Colonic mucosa (tissue), 4 donors: Measurements from ENCODE around the gene RNU11. TPM values are rescaled to one million over a fixed set of nuclear protein-coding genes. Genes with fewer than 3 reads are reported as not detected.
"Not testable (repeated sequence)": the region's sequence is repeated elsewhere in the genome, so short reads cannot be mapped to it uniquely, and the experiment has no call there.

Experiments used
- DNase-seq: peaks from one replicate; pipeline ENCODE4 v3.0.0-alpha.2; 2020
- H3K27ac ChIP-seq: fragments of 200-600 bp; one replicate; pipeline ENCODE4 v1.8.0; 2021
- H3K27me3 ChIP-seq: fragments of 200-600 bp; one replicate; pipeline ENCODE4 v1.8.0; 2021
- H3K36me3 ChIP-seq: fragments of 200-600 bp; one replicate; pipeline ENCODE4 v1.8.0; 2021
- H3K4me1 ChIP-seq: fragments of 200-600 bp; one replicate; pipeline ENCODE4 v1.8.0; 2021; ENCODE audit warnings: mild to moderate bottlenecking
- H3K4me3 ChIP-seq: fragments of 200-600 bp; one replicate; pipeline ENCODE4 v1.8.0; 2021
- H3K9ac ChIP-seq, 2 donors: one replicate each; pipeline ENCODE4 v1.7.0; 2013; ENCODE audit warnings: control low read depth in 2 of 2, low read depth in 2 of 2, low read length in 2 of 2
- H3K9me3 ChIP-seq: fragments of 200-600 bp; one replicate; pipeline ENCODE4 v1.8.0; 2021
- CTCF ChIP-seq: fragments of 200-600 bp; IDR thresholded peaks from one replicate; pipeline ENCODE4 v1.8.0; 2022; ENCODE audit warnings: antibody characterized with exemption, mild to moderate bottlenecking
- intact Hi-C: fragments of 100-400 bp; cut with DNase I; formaldehyde crosslinking; loops from one replicate; pipeline ENCODE4 v1.14.1; 2022
- total RNA-seq, 2 donors: library from RNA; stranded (reverse); fragmentation: NEBNext Ultra II Directional in 1 of 2; extraction: Animal tissue kit (Norgen Biotek cat#: 25700) in 1 of 2; gene quantifications; one replicate each; pipeline ENCODE4 v1.2.1, GENCODE V29; 2021
- donor health status: healthy.
- donor health status: DM: no; HTN: no; CAD: no.
- donor health status: DM: no; HTN: no; CAD: no.

RNU11 gene
- total RNA-seq, 2 donors from 2014 or later: not detected

GRCh38 chr1:28668191-28668955 lies 20.0 kb downstream of the RNU11 start, which contains the start of gene GMEB1:
TSS of gene GMEB1 (plus strand) at chr1:28668784. CDS start at chr1:28683613, 14,829 bp downstream.
- H3K9me3 ChIP-seq: no peaks in the 10 kb centered on the region
- H3K27me3 ChIP-seq: no peaks in the 10 kb centered on the region
- no peaks in the 10 kb centered on the region for H3K4me1 ChIP-seq
- no peak for TF ChIP-seq CTCF
- H3K36me3 ChIP-seq: no peaks in the 10 kb centered on the region
- peak within 1 kb of the TSS; percentile 99 for H3K27ac ChIP-seq
- intact Hi-C loops: no loop called here
- DNase-seq: peak; percentile 87
- peak within 1 kb of the TSS; percentile 82 to 92 for H3K9ac ChIP-seq
- H3K4me3 ChIP-seq: peak within 1 kb of the TSS; percentile 96

DNA sequence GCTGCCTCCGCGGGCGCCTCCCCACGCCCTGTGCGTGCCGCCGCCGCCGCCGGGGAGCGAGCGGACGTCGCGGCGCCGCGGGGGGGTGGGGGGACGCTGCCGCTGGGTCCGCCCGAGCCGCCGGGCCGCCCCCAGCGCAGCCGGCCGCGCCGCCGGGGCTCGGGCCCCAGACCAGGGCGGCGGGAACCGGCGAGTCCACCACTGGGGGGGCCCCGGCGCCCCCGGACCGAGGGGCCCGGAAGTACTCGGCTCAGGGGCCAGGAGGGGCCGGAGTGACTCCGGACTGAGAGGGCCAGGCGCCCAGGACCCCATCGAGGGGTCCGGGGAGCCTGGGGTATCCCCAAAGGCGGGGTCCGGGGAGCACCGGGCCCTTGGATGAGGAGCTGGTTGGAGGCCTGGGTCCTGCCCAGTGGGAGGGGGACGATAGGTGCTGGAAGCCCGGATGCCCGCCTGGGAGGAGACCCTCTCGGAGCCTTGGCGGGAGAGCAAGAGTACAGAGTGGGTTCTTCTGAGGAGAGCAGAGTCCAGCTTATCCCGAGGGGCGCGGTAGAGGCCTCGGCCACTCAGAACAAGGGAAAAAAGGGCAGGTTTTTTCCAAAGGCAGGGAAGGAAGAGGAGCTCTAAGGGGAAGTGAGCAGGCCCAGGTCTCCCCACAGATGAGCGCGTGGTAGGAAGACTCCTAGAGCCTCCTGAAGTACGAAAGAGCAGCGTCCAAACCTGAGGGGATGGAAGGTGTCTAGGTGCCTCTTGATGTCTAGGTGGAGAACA lies 20.7 kb downstream of the RNU11 start:
- Histone ChIP-seq H3K4me3 (peak overlapping the region; percentile 96), H3K36me3 (no peaks in the 10 kb centered on the region), H3K9me3 (no peaks in the 10 kb centered on the region), H3K27ac (peak overlapping the region; percentile 99), H3K27me3 (no peaks in the 10 kb centered on the region), H3K9ac (peak overlapping the region; percentile 82 to 84), H3K4me1 (no peaks in the 10 kb centered on the region)
- DNase-seq: peak; percentile 45
- intact Hi-C loops: no loop called here
- no peak for TF ChIP-seq CTCF

GRCh38 chr1:28671254-28671780 lies 22.9 kb downstream of the RNU11 start:
- no peak overlapping the region for H3K27ac ChIP-seq
- intact Hi-C loops: no loop called here
- no peaks in the 10 kb centered on the region for H3K4me1 ChIP-seq
- DNase-seq: no peak
- no peaks in the 10 kb centered on the region for H3K9me3 ChIP-seq
- no peak for TF ChIP-seq CTCF
- H3K9ac ChIP-seq: no peak overlapping the region
- H3K4me3 ChIP-seq: no peak overlapping the region
- H3K27me3 ChIP-seq: no peaks in the 10 kb centered on the region
- no peaks in the 10 kb centered on the region for H3K36me3 ChIP-seq

GRCh38 chr1:28672971-28673370 lies 24.6 kb downstream of the RNU11 start:
- H3K9me3 ChIP-seq, H3K27ac ChIP-seq, DNase-seq, H3K9ac ChIP-seq, H3K4me1 ChIP-seq, H3K4me3 ChIP-seq, intact Hi-C loops, H3K36me3 ChIP-seq, H3K27me3 ChIP-seq: not testable (repeated sequence)

DNA sequence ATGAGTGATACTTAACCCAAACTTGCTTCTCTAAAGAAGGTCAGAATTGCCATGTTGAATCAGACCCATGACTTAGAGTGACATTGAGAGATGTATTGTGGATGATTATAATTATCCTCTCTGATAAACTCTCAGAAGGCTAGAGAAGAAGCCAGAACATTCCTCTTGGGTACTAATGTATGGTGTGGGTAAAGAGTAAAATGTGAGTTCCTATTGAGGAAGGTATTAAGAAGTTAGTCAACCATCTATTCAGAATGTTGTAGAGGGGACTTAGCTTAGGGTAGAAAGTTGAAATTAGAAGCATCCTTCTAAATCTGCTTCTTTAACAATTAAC lies 27.5 kb downstream of the RNU11 start:
- TF ChIP-seq CTCF: no peak
- no peak overlapping the region for H3K4me3 ChIP-seq
- no peaks in the 10 kb centered on the region for H3K9me3 ChIP-seq
- intact Hi-C loops: no loop called here
- no peak overlapping the region for H3K9ac ChIP-seq
- no peaks in the 10 kb centered on the region for H3K4me1 ChIP-seq
- H3K36me3 ChIP-seq: no peaks in the 10 kb centered on the region
- no peak for DNase-seq
- H3K27ac ChIP-seq: no peak overlapping the region
- H3K27me3 ChIP-seq: no peaks in the 10 kb centered on the region
